KOPT-K1 (cell line): Measurements from ENCODE around the gene FPR3.

Source experiments
- H3K27ac ChIP-seq: fragments of 200-600 bp; sonication (generic); 2 replicates; pipeline ENCODE4 v1.5.1; 2016; ENCODE audit warnings: antibody characterized with exemption, mild to moderate bottlenecking, low read depth, low read length; ENCODE audit not compliant: poor library complexity, severe bottlenecking
- H3K36me3 ChIP-seq: fragments of 200-600 bp; sonication (generic); 2 replicates; pipeline ENCODE4 v1.5.1; 2017; ENCODE audit warnings: antibody characterized with exemption, mild to moderate bottlenecking, low read length, moderate library complexity; ENCODE audit not compliant: insufficient read depth
- H3K9me3 ChIP-seq: fragments of 200-600 bp; sonication (generic); 2 replicates; pipeline ENCODE4 v1.5.1; 2017; ENCODE audit warnings: antibody characterized with exemption, low read length, mild to moderate bottlenecking; ENCODE audit not compliant: insufficient read depth, poor library complexity, severe bottlenecking

FPR3 gene

GRCh38 chr19:51809787-51810186 is 14.8 kb downstream of the FPR3 start:
- Histone ChIP-seq H3K27ac (no peak overlapping the region), H3K9me3 (peaks cover 30% of the 10 kb centered on the region)

DNA sequence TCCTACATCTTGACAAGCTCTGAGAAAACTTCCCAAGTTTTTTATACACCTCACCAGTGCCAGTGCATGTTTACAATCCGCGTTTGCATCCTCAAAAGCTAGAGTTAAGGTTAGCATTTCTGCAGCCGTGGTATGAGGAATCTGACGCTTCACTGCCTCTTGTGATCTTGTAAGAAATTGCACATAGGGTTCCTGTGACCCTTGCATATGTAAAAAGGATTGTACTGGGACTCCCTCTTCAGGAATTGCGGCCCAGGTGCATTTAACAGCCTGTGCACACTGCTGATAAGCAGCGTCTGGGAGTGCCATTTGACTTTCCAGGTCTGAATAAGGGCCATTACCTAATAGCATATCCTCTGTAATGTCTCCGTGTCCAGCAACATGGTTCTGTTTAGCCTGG is 15.3 kb downstream of the FPR3 start:
- no peaks in the 10 kb centered on the region for H3K36me3 ChIP-seq
- H3K9me3 ChIP-seq: peaks cover 26% of the 10 kb centered on the region
- no peak overlapping the region for H3K27ac ChIP-seq

More at GRCh38 chr19:51809787-51810186, 14.8 kb downstream of the FPR3 start:
- H3K36me3 ChIP-seq: no peaks in the 10 kb centered on the region

DNA sequence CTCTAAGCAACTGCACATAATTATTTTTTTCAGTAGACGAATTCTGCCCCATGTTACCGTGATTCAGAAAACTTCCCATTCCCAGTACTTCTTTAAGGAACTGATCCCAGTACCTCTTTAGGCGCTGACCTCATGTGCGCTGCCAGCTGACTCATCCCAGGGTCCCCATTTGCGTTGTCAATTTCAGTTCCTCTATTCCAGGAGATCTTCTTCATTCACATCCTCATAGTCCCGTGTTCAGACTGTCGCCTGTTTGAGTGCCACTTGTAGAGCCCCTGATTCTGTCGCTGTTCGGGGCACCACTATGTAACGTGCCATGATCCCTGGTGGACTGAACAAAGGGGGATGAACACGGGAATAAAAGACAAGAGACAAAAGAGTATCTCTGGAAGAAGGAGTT is 16.4 kb downstream of the FPR3 start:
- H3K27ac ChIP-seq: no peak overlapping the region
- no peaks in the 10 kb centered on the region for H3K36me3 ChIP-seq
- peaks cover 21% of the 10 kb centered on the region for H3K9me3 ChIP-seq

DNA sequence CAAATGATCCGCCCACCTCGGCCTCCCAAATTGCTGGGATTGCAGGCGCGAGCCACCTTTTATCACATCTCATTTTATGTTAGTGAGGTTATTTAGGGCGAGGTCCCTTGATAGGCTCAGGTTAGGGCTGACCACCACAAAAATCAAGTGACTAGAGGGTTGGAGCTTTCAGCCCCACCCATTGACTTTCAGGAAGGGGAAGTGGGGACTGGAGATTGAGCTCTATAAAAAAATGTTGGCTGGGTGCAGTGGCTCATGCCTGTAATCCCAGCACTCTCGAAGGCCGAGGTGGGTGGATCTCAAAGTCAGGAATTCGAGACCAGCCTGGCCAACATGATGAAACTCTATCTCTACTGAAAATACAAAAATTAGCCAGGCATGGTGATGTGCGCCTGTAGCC is 20.1 kb downstream of the FPR3 start:
- H3K27ac ChIP-seq: no peak overlapping the region
- peaks cover 28% of the 10 kb centered on the region for H3K9me3 ChIP-seq
- no peaks in the 10 kb centered on the region for H3K36me3 ChIP-seq

GRCh38 chr19:51816711-51817110 is 21.8 kb downstream of the FPR3 start:
- no peak overlapping the region for H3K27ac ChIP-seq
- H3K36me3 ChIP-seq: no peaks in the 10 kb centered on the region
- H3K9me3 ChIP-seq: peaks cover 29% of the 10 kb centered on the region

DNA sequence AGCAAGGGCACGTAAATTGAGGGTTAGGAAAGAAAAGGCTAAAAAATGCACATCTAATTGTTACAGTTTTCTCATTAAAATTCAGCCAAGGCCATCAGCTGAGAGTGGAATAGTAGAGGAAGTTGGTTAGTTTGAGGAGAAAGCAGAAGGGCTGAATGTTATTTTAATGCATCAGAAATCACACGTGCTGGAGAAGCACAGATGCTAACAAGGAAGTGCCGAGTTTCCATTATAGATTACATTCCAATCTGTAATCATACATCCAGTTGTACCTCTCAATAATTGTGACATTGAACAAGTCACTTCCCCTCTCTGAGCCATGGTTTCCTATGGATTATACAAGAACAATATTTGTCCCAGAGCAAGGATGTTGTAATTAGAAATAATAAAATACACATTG is 25.1 kb downstream of the FPR3 start:
- H3K9me3 ChIP-seq: peaks cover 21% of the 10 kb centered on the region
- H3K27ac ChIP-seq: no peak overlapping the region
- no peaks in the 10 kb centered on the region for H3K36me3 ChIP-seq

GRCh38 chr19:51820831-51821446 is 26.0 kb downstream of the FPR3 start:
- no peaks in the 10 kb centered on the region for H3K36me3 ChIP-seq
- H3K27ac ChIP-seq: no peak overlapping the region
- peaks cover 28% of the 10 kb centered on the region for H3K9me3 ChIP-seq

- Histone ChIP-seq H3K27ac (no peak overlapping the region), H3K9me3 (peaks cover 33% of the 10 kb centered on the region)
These were observed 26.5 kb downstream of the FPR3 start for GRCh38 chr19:51821456-51821855.

GRCh38 chr19:51821921-51822320 is 27.0 kb downstream of the FPR3 start:
- Histone ChIP-seq H3K36me3 (no peaks in the 10 kb centered on the region), H3K9me3 (peaks cover 38% of the 10 kb centered on the region), H3K27ac (no peak overlapping the region)

More at GRCh38 chr19:51821456-51821855, 26.5 kb downstream of the FPR3 start:
- H3K36me3 ChIP-seq: no peaks in the 10 kb centered on the region

- Histone ChIP-seq H3K27ac (no peak overlapping the region), H3K9me3 (peaks cover 42% of the 10 kb centered on the region), H3K36me3 (no peaks in the 10 kb centered on the region)
These were observed 27.4 kb downstream of the FPR3 start for GRCh38 chr19:51822325-51822724.

- H3K9me3 ChIP-seq: peaks cover 45% of the 10 kb centered on the region
- H3K36me3 ChIP-seq: no peaks in the 10 kb centered on the region
- no peak overlapping the region for H3K27ac ChIP-seq
These were observed 28.0 kb downstream of the FPR3 start for GRCh38 chr19:51822946-51823345.

DNA sequence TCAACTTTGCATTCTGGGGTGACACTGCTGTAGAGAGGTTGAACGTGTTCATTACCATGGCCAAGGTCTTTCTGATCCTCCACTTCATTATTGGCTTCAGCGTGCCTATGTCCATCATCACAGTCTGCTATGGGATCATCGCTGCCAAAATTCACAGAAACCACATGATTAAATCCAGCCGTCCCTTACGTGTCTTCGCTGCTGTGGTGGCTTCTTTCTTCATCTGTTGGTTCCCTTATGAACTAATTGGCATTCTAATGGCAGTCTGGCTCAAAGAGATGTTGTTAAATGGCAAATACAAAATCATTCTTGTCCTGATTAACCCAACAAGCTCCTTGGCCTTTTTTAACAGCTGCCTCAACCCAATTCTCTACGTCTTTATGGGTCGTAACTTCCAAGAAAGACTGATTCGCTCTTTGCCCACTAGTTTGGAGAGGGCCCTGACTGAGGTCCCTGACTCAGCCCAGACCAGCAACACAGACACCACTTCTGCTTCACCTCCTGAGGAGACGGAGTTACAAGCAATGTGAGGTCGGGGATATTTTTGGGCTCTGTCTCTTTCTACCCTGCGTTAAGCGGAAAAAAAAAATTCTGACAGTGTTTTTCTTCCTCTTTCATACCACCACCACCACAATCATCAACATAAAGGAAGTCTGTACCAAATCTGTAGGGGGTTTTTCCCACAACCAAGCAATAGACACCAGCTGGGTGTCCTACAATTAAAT is 29.5 kb downstream of the FPR3 start:
- peaks cover 52% of the 10 kb centered on the region for H3K9me3 ChIP-seq
- no peaks in the 10 kb centered on the region for H3K36me3 ChIP-seq
- no peak overlapping the region for H3K27ac ChIP-seq

DNA sequence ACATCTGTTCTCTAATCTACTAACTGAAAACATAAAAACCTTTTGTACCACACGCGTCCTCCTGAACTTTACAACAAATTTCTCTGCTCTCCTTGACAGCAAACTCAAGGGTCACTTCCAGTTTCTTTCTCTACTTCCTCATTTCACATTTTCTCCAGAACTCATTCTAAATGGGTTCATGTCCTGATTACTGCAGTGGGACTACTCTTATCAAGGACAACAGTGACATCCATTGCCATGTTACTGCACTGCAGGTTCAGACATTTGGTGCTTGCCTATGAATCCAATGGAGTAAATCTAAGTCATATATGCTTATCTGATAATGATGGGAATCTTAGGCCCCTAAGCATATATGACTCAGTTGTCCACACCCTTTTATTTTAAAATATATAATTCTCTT is 35.3 kb downstream of the FPR3 start:
- H3K36me3 ChIP-seq: no peaks in the 10 kb centered on the region
- no peak overlapping the region for H3K27ac ChIP-seq
- H3K9me3 ChIP-seq: peaks cover 36% of the 10 kb centered on the region

DNA sequence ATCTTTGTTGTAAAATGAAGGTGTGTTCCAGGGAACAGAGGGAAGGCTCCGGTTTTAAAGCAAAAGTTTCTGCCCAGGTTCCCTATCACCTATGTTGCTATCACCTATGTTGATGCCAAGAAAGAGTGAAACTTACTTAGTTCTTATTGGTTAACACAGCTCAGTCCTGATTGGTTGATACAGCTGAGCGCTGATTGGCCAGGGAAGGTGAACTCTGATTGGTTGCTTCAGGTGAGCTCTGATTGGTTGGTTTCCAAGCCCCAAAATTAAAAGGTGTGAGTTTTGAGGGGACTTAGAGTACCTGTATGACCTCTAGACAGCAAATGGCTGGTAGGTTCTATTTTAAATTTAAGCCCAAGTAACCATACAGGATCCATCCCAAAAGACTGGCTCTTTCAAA is 42.2 kb downstream of the FPR3 start:
- Histone ChIP-seq H3K9me3 (peaks cover 22% of the 10 kb centered on the region), H3K27ac (no peak overlapping the region), H3K36me3 (no peaks in the 10 kb centered on the region)

DNA sequence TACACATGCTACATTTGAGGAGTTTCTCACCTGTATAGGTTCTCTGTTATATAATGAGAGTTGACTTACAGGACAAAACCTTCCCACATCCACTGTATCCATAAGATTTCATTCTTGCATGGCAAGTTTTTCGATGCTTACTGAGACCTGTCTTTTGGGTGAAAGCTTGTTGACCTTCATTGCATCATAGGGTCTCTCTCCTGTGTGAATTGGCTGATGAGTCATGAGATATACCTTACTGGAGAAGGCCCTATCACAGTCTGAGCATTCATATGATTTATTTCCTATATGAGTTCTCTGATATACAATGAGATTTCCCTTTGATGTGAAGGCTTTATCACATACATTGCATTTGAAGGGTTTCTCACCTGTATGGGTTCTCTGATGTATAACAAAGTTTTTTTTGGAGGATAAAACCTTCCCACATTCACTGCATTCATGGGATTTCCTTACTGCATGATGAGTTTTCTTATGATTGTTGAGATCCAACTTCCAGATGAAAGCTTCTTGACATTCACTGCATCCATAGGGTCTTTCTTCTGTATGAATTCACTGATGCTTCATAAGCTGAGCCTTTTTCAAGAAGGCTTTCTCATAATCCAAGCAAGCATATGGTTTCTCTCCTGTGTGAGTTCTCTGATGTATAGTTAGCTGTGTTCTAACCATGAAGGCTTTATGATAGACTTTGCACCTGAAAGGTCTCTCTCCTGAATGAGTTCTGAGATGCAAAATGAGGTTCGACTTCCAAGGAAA is 67.1 kb downstream of the FPR3 start:
- Histone ChIP-seq H3K9me3 (peaks cover 69% of the 10 kb centered on the region), H3K36me3 (no peaks in the 10 kb centered on the region), H3K27ac (no peak overlapping the region)
